Psoas muscle (tissue), 8 donors: ENCODE measurements around the gene LGI1. TPM values are rescaled to one million over a fixed set of nuclear protein-coding genes. Genes with fewer than 3 reads are reported as not detected.

Source experiments
- ATAC-seq, 4 donors: fragments of 200-7000 bp; cut with Tn5 transposase; one replicate each; pipeline ENCODE4 v1.9.1; 2020; ENCODE audit warnings: moderate library complexity in 3 of 4, mild to moderate bottlenecking in 2 of 4
- DNase-seq, 2 donors: peaks; one replicate each; pipeline ENCODE4 v3.0.0-alpha.2; 2020
- H3K27ac ChIP-seq: fragments of 200-600 bp; one replicate; pipeline ENCODE4 v1.8.0; 2022
- H3K27me3 ChIP-seq, 3 donors: fragments of 200-600 bp in 1 of 3; one replicate each; pipeline versions ENCODE4 v1.6.1 to v1.8.0; 2013 to 2022; ENCODE audit warnings: low read length in 2 of 3, mild to moderate bottlenecking in 2 of 3, moderate library complexity in 1 of 3; ENCODE audit not compliant: insufficient read depth in 3 of 3
- H3K36me3 ChIP-seq, 2 donors: fragments of 200-600 bp in 1 of 2; one replicate each; pipeline versions ENCODE4 v1.6.1 to v1.8.0; 2013 to 2022; ENCODE audit warnings: low read depth in 1 of 2, mild to moderate bottlenecking in 1 of 2, moderate library complexity in 1 of 2; ENCODE audit not compliant: insufficient read depth in 1 of 2
- H3K4me1 ChIP-seq: fragments of 200-600 bp; one replicate; pipeline ENCODE4 v1.8.0; 2022
- H3K4me3 ChIP-seq: fragments of 200-600 bp; one replicate; pipeline ENCODE4 v1.8.0; 2022; ENCODE audit warnings: mild to moderate bottlenecking
- H3K9me3 ChIP-seq: fragments of 200-600 bp; one replicate; pipeline ENCODE4 v1.8.0; 2022
- CTCF ChIP-seq: fragments of 200-600 bp; IDR thresholded peaks from one replicate; pipeline ENCODE4 v1.8.0; 2022; ENCODE audit warnings: antibody characterized with exemption
- WGBS, 3 donors: extraction: QIAGEN DNeasy Blood & Tissue Kit; methylation state at CpG; one replicate each; pipeline versions ENCODE4 v1.1.6 to v1.1.7; 2013; 5-methylcytosine and 5-hydroxymethylcytosine counted together
- intact Hi-C, 2 donors: fragments of 100-400 bp; cut with DNase I; formaldehyde crosslinking; loops; one replicate each; pipeline versions ENCODE4 v1.11.0 to v1.14.2; 2022
- polyA plus RNA-seq, 3 donors: library from polyadenylated mRNA; stranded (reverse); fragments of 200-250 nt; gene quantifications; one replicate each; pipeline ENCODE4 v1.2.3, GENCODE V29; 2013
- total RNA-seq, 4 donors: library from RNA; stranded (reverse); fragmentation: NEBNext Ultra II Directional in 2 of 4; extraction: Animal tissue kit (Norgen Biotek cat#: 25700) in 2 of 4; gene quantifications; one replicate each; pipeline versions ENCODE4 v1.2.1 to v1.2.4, GENCODE V29; 2021 to 2023
- donor health status: healthy with polysubstance abuse.
- donor health status: DM: no; HTN: no; CAD: no; lungs with moderate emphysema.
- donor health status: Bipolar disorder and iron deficiency.
- donor health status: healthy.
- donor health status: DM: yes; HTN: yes; CAD: no.
- donor health status: DM: no; HTN: no; CAD: no.
- donor health status: DM: no; HTN: no; CAD: no.
- donor health status: DM: yes; HTN: yes; CAD: no.

Gene LGI1
- total and polyA plus RNA-seq, 7 donors: 0.20 to 7.3 (median 1.4) TPM

GRCh38 chr10:93755443-93756116 is 2.2 kb upstream of the LGI1 start:
- H3K27me3 ChIP-seq: no peaks in the 10 kb centered on the region
- 61 to 69% (median 65%) methylated on average over 10 of the region's 10 CpGs for WGBS, 3 donors

GRCh38 chr10:93756118-93756517 is 1.6 kb upstream of the LGI1 start:
- peaks cover 5% of the 10 kb centered on the region for H3K4me1 ChIP-seq
- no peaks in the 10 kb centered on the region for H3K27me3 ChIP-seq
- no peak for ATAC-seq
- 57 to 68% (median 66%) methylated on average over 3 of the region's 3 CpGs for WGBS, 3 donors
- TF ChIP-seq CTCF: no peak
- no peaks in the 10 kb centered on the region for H3K9me3 ChIP-seq
- intact Hi-C loops: no loop called here
- no peak for DNase-seq
- no peak overlapping the region for H3K4me3 ChIP-seq
- H3K27ac ChIP-seq: no peak overlapping the region
- no peaks in the 10 kb centered on the region for H3K36me3 ChIP-seq

More at GRCh38 chr10:93755443-93756116, 2.2 kb upstream of the LGI1 start:
- peaks cover 5% of the 10 kb centered on the region for H3K4me1 ChIP-seq
- TF ChIP-seq CTCF: no peak
- ATAC-seq (no peak), DNase-seq (no peak)
- no peak overlapping the region for H3K4me3 ChIP-seq
- no peaks in the 10 kb centered on the region for H3K9me3 ChIP-seq
- no peak overlapping the region for H3K27ac ChIP-seq
- H3K36me3 ChIP-seq: no peaks in the 10 kb centered on the region
- intact Hi-C loops: no loop called here

GRCh38 chr10:93757136-93757535 is 600 bp upstream of the LGI1 start:
- Histone ChIP-seq H3K36me3 (no peaks in the 10 kb centered on the region), H3K27me3 (no peaks in the 10 kb centered on the region), H3K9me3 (no peaks in the 10 kb centered on the region), H3K4me1 (peaks cover 5% of the 10 kb centered on the region), H3K4me3 (peak overlapping the region; percentile 54), H3K27ac (peak overlapping the region; percentile 58)
- no peak for DNase-seq
- peak; percentile 53 to 70 (median 58) for ATAC-seq
- WGBS, 3 donors: 16 to 24% (median 18%) methylated on average over 5 of the region's 5 CpGs
- intact Hi-C loops: no loop called here
- no peak for TF ChIP-seq CTCF

GRCh38 chr10:93758508-93758885 is 761 bp downstream of the LGI1 start:
- ATAC-seq: no peak
- H3K36me3 ChIP-seq: no peaks in the 10 kb centered on the region
- no peaks in the 10 kb centered on the region for H3K27me3 ChIP-seq
- intact Hi-C loops: no loop called here
- DNase-seq: no peak
- H3K4me1 ChIP-seq: peaks cover 5% of the 10 kb centered on the region
- no peak for TF ChIP-seq CTCF
- H3K9me3 ChIP-seq: no peaks in the 10 kb centered on the region
- peak overlapping the region; percentile 54 for H3K4me3 ChIP-seq
- 37 to 48% (median 38%) methylated on average over 5 of the region's 5 CpGs for WGBS, 3 donors
- H3K27ac ChIP-seq: peak overlapping the region; percentile 58
